NT2/D1 (cell line): ENCODE measurements around the gene RASSF3.

Source experiments
- SUZ12 ChIP-seq: IDR thresholded peaks from 2 replicates; pipeline ENCODE4 v1.6.1; 2011; ENCODE audit not compliant: insufficient read length, insufficient read depth; ENCODE audit errors: extremely low read depth
- YY1 ChIP-seq: IDR thresholded peaks from 2 replicates; pipeline ENCODE4 v1.6.1; 2011; ENCODE audit not compliant: insufficient read length, insufficient read depth
- ZNF274 ChIP-seq: IDR thresholded peaks from 2 replicates; pipeline ENCODE4 v1.6.1; 2011; ENCODE audit warnings: mild to moderate bottlenecking, low read depth, low read length

- TF ChIP-seq YY1 (no peak), ZNF274 (no peak), SUZ12 (no peak)
Observed at GRCh38 chr12:64582862-64583261, 27.4 kb upstream of the RASSF3 start.
